Measurements from ENCODE around the gene ZNF574.

The ZNF574 gene

DNA sequence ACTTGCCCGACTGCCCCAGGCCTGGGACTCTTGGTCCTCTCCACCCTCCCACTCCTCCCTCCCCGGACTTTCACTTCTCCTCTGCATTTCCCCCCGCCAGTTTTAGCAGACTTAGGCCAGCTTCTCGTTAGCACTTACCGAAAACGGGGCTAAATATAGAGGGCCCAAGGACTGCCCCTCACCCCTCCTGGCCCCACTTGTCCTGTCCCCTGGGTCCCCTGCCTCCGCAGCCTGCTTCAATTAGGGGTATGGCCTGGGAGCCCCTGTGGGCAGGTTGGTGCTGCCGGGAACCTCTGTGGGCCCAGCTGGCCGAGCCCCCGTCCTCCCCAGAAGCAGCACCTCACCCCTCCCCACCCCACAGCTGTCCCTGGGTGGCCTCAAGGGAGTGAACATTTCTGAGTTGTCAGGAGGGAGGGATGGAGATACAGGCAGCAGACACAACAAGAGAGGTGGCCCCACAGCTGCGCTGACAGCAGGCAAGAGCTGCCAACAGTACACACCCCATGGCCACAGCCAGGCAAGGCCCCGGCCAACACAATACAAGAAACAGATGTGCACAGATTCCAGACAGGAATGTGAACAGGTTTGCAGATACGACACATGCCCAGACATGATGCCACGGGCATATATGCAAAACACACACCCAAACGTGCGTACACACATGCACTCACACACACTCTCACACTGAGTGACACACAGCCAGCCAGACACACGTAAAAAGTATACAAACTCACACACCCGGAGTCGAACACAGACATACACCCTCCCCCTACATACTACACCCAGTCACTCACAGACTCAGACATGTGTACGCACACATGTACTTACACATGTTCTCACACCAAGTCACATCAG lies 53.7 kb downstream of the ZNF574 start:
- no peak overlapping the region for H3K4me3 ChIP-seq (ENCODE audit: control insufficient read depth, low read depth, low read length)
- DNase-seq (ENCODE audit: low read depth): peak; percentile 66

DNA sequence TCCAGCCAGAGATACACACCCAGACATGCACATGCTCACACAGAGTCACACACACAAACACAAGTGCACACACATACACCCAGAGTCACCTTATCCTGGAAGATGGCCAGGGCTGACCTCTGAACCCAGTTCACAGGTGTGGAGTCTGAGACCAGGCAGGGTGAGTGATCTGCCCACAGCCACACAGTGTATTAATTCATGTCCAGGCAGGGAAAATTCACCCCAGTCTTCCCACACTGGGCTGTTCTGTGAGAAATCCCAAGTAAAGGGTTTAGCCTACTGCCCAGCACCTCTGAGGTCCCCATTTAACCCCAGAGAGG lies 54.2 kb downstream of the ZNF574 start:
- no peak overlapping the region for H3K4me3 ChIP-seq (ENCODE audit: control insufficient read depth, low read depth, low read length)
- no peak for DNase-seq (ENCODE audit: low read depth)
- TF ChIP-seq, protein P1, sequence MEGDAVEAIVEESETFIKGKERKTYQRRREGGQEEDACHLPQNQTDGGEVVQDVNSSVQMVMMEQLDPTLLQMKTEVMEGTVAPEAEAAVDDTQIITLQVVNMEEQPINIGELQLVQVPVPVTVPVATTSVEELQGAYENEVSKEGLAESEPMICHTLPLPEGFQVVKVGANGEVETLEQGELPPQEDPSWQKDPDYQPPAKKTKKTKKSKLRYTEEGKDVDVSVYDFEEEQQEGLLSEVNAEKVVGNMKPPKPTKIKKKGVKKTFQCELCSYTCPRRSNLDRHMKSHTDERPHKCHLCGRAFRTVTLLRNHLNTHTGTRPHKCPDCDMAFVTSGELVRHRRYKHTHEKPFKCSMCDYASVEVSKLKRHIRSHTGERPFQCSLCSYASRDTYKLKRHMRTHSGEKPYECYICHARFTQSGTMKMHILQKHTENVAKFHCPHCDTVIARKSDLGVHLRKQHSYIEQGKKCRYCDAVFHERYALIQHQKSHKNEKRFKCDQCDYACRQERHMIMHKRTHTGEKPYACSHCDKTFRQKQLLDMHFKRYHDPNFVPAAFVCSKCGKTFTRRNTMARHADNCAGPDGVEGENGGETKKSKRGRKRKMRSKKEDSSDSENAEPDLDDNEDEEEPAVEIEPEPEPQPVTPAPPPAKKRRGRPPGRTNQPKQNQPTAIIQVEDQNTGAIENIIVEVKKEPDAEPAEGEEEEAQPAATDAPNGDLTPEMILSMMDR (conservative IDR thresholded peaks at IDR 0.05; ENCODE audit: control insufficient read depth, insufficient read depth, low read depth, low read length): no peak

More for the DNA sequence above, 53.7 kb downstream of the ZNF574 start:
- TF ChIP-seq, protein P1 (conservative IDR thresholded peaks at IDR 0.05; ENCODE audit: control insufficient read depth, insufficient read depth, low read depth, low read length): no peak

Data from fibroblast of mammary gland (primary cell).